ENCODE results near the gene ZFP64.
A peak's percentile ranks its signal among the peaks of the same experiment; 100 is the strongest.
"Not testable (repeated sequence)": the region's sequence is repeated elsewhere in the genome, so short reads cannot be mapped to it uniquely, and the experiment has no call there.

The ZFP64 gene

DNA sequence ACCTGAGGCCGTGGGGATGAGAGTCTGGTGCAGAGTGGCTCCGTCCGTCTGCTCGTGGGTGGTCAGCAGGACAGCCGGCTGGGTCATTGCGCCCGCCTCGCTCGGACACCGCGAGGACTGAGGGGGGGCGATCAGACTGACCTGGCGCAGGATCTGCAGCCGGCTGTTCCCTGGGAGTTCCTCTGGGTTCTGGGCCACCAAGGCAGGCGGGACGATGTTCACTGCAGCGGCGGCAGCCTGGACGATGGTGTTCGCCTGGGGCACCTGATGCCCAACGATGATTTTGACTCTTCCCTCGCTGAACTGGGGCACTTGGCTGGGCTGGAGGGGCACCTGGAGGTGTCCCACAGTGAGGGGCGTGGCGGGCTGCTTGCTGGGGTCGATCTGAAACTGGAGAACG, 39.2 kb downstream of the ZFP64 start:
- no peak for TF ChIP-seq CTCF (IDR thresholded peaks at IDR 0.05; ENCODE audit: low read depth, low read length)
- DNase-seq (ENCODE audit: extremely low read depth, low read depth) = no peak

DNA sequence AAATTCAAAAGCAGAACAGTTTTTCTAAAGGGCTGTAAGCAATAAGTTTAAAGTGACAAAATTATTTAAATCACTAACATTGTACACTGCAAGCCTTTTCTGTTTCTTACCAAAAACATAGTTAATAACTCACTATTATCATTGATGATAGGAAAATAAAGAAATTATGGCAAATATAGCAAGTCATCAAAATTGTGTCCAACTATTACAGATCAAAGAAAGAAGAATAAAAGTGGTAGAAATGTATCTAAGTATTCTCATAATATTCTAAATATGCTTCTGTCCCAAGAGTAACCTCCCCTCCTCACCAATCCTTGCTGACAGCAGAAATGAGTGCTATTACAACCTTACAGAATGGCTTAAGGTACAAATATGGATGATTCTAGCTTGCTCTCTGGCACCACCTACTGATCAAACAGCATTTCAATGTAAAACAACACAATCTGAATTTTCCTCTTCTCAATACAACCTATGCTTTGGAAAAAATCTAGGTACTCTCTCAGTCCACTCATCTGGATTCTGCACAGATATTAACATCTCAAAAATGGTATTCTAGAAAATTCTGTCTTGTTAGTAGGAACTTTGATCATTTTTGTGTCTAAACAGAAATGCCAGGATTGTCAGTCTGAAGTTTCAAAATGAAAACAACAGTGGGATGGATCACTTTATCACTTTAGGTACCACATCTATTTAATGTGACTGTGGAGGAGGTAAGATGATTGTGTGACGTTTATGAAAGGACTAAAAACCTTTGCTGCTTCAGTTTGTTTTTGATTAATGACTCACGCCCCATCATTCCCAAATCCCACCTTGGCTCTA, 40.9 kb downstream of the ZFP64 start:
- DNase-seq (ENCODE audit: extremely low read depth, low read depth) = peak; percentile 5
- peak; percentile 91 for TF ChIP-seq CTCF (IDR thresholded peaks at IDR 0.05; ENCODE audit: low read depth, low read length)

DNA sequence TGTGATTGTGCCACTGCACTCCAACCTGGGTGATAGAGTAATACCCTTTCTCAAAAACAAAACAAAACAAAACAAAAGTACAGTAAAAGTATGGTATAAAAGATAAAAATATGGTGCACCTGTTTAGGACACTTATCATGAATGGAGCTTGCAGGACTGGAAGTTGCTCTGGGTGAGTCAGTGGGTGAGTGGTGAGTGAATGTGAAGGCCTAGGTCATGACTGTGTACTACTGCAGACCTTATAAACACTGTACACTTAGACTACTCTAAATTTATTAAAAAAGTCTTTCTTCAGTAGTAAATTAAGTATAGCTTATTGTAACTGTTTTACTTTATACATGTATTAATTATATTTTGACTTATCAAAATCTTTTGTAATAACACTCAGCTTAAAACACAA, 46.0 kb downstream of the ZFP64 start:
- DNase-seq (ENCODE audit: extremely low read depth, low read depth) = no peak
- no peak for TF ChIP-seq CTCF (IDR thresholded peaks at IDR 0.05; ENCODE audit: low read depth, low read length)

GRCh38 chr20:52143277-52143676, 48.3 kb downstream of the ZFP64 start:
- DNase-seq (ENCODE audit: extremely low read depth, low read depth) = no peak
- no peak for TF ChIP-seq CTCF (IDR thresholded peaks at IDR 0.05; ENCODE audit: low read depth, low read length)

DNA sequence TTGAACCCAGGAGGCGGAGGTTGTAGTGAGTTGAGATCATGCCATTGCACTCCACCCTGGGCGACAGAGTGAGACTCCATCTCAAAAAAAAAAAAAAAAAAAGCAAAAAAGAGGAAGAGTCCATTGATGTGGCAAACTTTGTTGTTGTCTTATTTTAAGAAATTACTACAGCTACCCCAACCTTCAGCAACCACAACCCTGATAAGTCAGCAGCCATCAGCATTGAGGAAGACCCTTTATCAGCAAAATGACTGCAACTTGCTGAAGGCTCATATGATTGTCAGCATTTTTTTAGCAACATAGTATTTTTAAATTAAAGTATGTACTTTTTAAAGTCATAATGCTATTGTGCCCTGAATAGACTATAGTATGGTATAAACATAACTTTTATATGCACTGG, 48.8 kb downstream of the ZFP64 start:
- TF ChIP-seq CTCF (IDR thresholded peaks at IDR 0.05; ENCODE audit: low read depth, low read length) = no peak
- DNase-seq (ENCODE audit: extremely low read depth, low read depth) = no peak

DNA sequence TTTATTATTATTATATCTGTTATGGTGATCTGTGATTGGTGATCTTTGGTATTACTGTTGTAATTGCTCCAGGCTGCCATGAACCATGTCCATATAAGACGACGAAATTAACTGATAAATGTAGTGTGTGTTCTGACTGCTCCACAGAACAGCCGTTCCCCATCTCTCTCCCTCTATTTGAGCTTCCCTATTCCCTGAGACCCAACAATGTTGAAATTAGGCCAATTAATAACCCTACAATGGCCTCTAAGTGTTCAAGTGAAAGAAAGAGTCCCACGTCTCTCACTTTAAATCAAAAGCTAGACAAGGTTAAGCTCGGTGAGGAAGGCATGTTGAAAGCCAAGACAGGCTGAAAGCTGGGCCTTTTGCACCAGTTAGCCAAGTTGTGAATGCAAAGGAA, 51.6 kb downstream of the ZFP64 start:
- TF ChIP-seq CTCF (IDR thresholded peaks at IDR 0.05; ENCODE audit: low read depth, low read length) = no peak
- no peak for DNase-seq (ENCODE audit: extremely low read depth, low read depth)

DNA sequence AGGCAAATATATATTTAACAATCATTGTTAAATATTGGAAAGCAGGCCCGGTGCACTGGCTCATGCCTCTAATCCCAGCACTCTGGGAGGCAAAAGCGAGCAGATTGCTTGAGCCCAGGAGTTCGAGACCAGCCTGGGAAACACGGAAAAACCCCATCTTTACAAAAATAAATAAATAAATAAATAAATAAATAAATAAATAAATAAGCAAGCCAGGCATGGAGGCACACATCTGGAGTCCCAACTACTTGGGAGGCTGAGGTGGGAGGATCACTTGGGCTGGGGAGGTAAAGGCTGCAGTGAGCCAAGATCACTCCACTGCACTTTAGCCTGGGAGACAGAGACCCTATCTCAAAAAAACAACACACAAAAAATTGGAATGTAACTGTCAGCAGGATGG, 53.7 kb downstream of the ZFP64 start:
- DNase-seq (ENCODE audit: extremely low read depth, low read depth) = no peak
- TF ChIP-seq CTCF (IDR thresholded peaks at IDR 0.05; ENCODE audit: low read depth, low read length) = no peak

GRCh38 chr20:52133714-52134113, 57.9 kb downstream of the ZFP64 start:
- not testable (repeated sequence) for DNase-seq (ENCODE audit: extremely low read depth, low read depth)
